NCI-H526 treated with DMSO at 0.1 percent for 48 hours (cell line): ENCODE results near the gene COQ7.

Experiments used
- DNase-seq: peaks from one replicate; lab custom pipeline; 2025; lab: John Stamatoyannopoulos, UW

The COQ7 gene

GRCh38 chr16:19086322-19087199 lies 19.1 kb downstream of the COQ7 start:
- peak; percentile 78 for DNase-seq

- DNase-seq, result no peak
Observed at GRCh38 chr16:19088341-19088916, 21.0 kb downstream of the COQ7 start.

- no peak for DNase-seq
Observed at GRCh38 chr16:19089410-19089955, 22.1 kb downstream of the COQ7 start.

- no peak for DNase-seq
Observed at GRCh38 chr16:19090916-19091315, 23.5 kb downstream of the COQ7 start.

GRCh38 chr16:19092653-19093410 lies 25.4 kb downstream of the COQ7 start:
- no peak for DNase-seq

GRCh38 chr16:19093631-19094541 lies 26.5 kb downstream of the COQ7 start:
- no peak for DNase-seq

GRCh38 chr16:19094542-19095365 lies 27.3 kb downstream of the COQ7 start:
- DNase-seq, result no peak

- DNase-seq, result no peak
Observed at GRCh38 chr16:19095654-19096053, 28.2 kb downstream of the COQ7 start.

GRCh38 chr16:19098173-19098572 lies 30.8 kb downstream of the COQ7 start:
- DNase-seq, result no peak

- no peak for DNase-seq
Observed at GRCh38 chr16:19102187-19102872, 34.9 kb downstream of the COQ7 start.

- no peak for DNase-seq
Observed at GRCh38 chr16:19104607-19105006, 37.2 kb downstream of the COQ7 start.

- no peak for DNase-seq
Observed at GRCh38 chr16:19105131-19105530, 37.7 kb downstream of the COQ7 start.

- no peak for DNase-seq
Observed at GRCh38 chr16:19105891-19106624, 38.6 kb downstream of the COQ7 start.

GRCh38 chr16:19106625-19107020 lies 39.2 kb downstream of the COQ7 start:
- no peak for DNase-seq

- no peak for DNase-seq
Observed at GRCh38 chr16:19108409-19109287, 41.2 kb downstream of the COQ7 start.

- no peak for DNase-seq
Observed at GRCh38 chr16:19109288-19109664, 41.9 kb downstream of the COQ7 start.

GRCh38 chr16:19110537-19111360 lies 43.3 kb downstream of the COQ7 start:
- DNase-seq, result no peak

GRCh38 chr16:19112099-19112407 lies 44.6 kb downstream of the COQ7 start:
- no peak for DNase-seq
